ENCODE results near the gene TNIP1.

Gene TNIP1

GRCh38 chr5:151070449-151070848, 10.4 kb downstream of the TNIP1 start:
- no peak overlapping the region for H3K9ac ChIP-seq (ENCODE audit: low read depth, low read length)
- TF ChIP-seq CTCF (IDR thresholded peaks at IDR 0.05; ENCODE audit: borderline replicate concordance, extremely low read depth, low read length, poor library complexity, severe bottlenecking) (no peak), EZH2 (IDR thresholded peaks at IDR 0.05; ENCODE audit: borderline replicate concordance, low read depth, low read length, severe bottlenecking) (no peak)
- no peak overlapping the region for H2AFZ ChIP-seq (ENCODE audit: low read depth, low read length)
- no peak for ATAC-seq (ENCODE audit: insufficient read depth, low read depth)
- no peaks in the 10 kb centered on the region for H3K9me3 ChIP-seq (ENCODE audit: insufficient read depth, low read length, severe bottlenecking)
- no peak overlapping the region for H3K4me2 ChIP-seq (ENCODE audit: insufficient read depth, low read length)
- DNase-seq: no peak
- peaks cover 21% of the 10 kb centered on the region for H3K36me3 ChIP-seq (ENCODE audit: insufficient read depth, low read length)
- no peaks in the 10 kb centered on the region for H3K4me1 ChIP-seq (ENCODE audit: insufficient read depth, low read length)
- H3K27me3 ChIP-seq (ENCODE audit: insufficient read depth, low read length, poor library complexity): no peaks in the 10 kb centered on the region
- no peak overlapping the region for H3K27ac ChIP-seq (ENCODE audit: low read length)
- H3K4me3 ChIP-seq (ENCODE audit: low read depth in 1 of 2, low read length in 2 of 2): no peak overlapping the region
- peaks cover 100% of the 10 kb centered on the region for H3K79me2 ChIP-seq (ENCODE audit: insufficient read depth, low read length)
- H4K20me1 ChIP-seq (ENCODE audit: insufficient read depth, low read length): peaks cover 59% of the 10 kb centered on the region

- DNase-seq: peak; percentile 21
- Histone ChIP-seq H3K79me2 (ENCODE audit: insufficient read depth, low read length) (peaks cover 98% of the 10 kb centered on the region), H3K4me2 (ENCODE audit: insufficient read depth, low read length) (no peak overlapping the region), H3K4me3 (ENCODE audit: low read depth in 1 of 2, low read length in 2 of 2) (no peak overlapping the region), H2AFZ (ENCODE audit: low read depth, low read length) (no peak overlapping the region), H3K4me1 (ENCODE audit: insufficient read depth, low read length) (no peaks in the 10 kb centered on the region), H3K9ac (ENCODE audit: low read depth, low read length) (no peak overlapping the region), H3K9me3 (ENCODE audit: insufficient read depth, low read length, severe bottlenecking) (no peaks in the 10 kb centered on the region), H3K36me3 (ENCODE audit: insufficient read depth, low read length) (peaks cover 34% of the 10 kb centered on the region), H4K20me1 (ENCODE audit: insufficient read depth, low read length) (peaks cover 62% of the 10 kb centered on the region), H3K27me3 (ENCODE audit: insufficient read depth, low read length, poor library complexity) (no peaks in the 10 kb centered on the region), H3K27ac (ENCODE audit: low read length) (peak overlapping the region; percentile 49; the same call in 1 of the 2 replicates)
- TF ChIP-seq CTCF (IDR thresholded peaks at IDR 0.05; ENCODE audit: borderline replicate concordance, extremely low read depth, low read length, poor library complexity, severe bottlenecking) (no peak), EZH2 (IDR thresholded peaks at IDR 0.05; ENCODE audit: borderline replicate concordance, low read depth, low read length, severe bottlenecking) (no peak)
- peak; percentile 49 for ATAC-seq (ENCODE audit: insufficient read depth, low read depth)
Measured at GRCh38 chr5:151068433-151069197, 12.2 kb downstream of the TNIP1 start.

- H3K9me3 ChIP-seq (ENCODE audit: insufficient read depth, low read length, severe bottlenecking): no peaks in the 10 kb centered on the region
- H3K4me1 ChIP-seq (ENCODE audit: insufficient read depth, low read length): no peaks in the 10 kb centered on the region
- no peak overlapping the region for H3K9ac ChIP-seq (ENCODE audit: low read depth, low read length)
- ATAC-seq (ENCODE audit: insufficient read depth, low read depth): no peak
- H3K4me3 ChIP-seq (ENCODE audit: low read depth in 1 of 2, low read length in 2 of 2): no peak overlapping the region
- peaks cover 92% of the 10 kb centered on the region for H3K79me2 ChIP-seq (ENCODE audit: insufficient read depth, low read length)
- no peak for DNase-seq
- peaks cover 42% of the 10 kb centered on the region for H3K36me3 ChIP-seq (ENCODE audit: insufficient read depth, low read length)
- H3K4me2 ChIP-seq (ENCODE audit: insufficient read depth, low read length): no peak overlapping the region
- peak overlapping the region; percentile 49 for H3K27ac ChIP-seq (ENCODE audit: low read length)
- peaks cover 66% of the 10 kb centered on the region for H4K20me1 ChIP-seq (ENCODE audit: insufficient read depth, low read length)
- TF ChIP-seq CTCF (IDR thresholded peaks at IDR 0.05; ENCODE audit: borderline replicate concordance, extremely low read depth, low read length, poor library complexity, severe bottlenecking) (no peak), EZH2 (IDR thresholded peaks at IDR 0.05; ENCODE audit: borderline replicate concordance, low read depth, low read length, severe bottlenecking) (no peak)
- H2AFZ ChIP-seq (ENCODE audit: low read depth, low read length): no peak overlapping the region
- no peaks in the 10 kb centered on the region for H3K27me3 ChIP-seq (ENCODE audit: insufficient read depth, low read length, poor library complexity)
Measured at GRCh38 chr5:151067632-151068432, 13.0 kb downstream of the TNIP1 start.

All from DND-41 (cell line).